HEK293 (cell line): ENCODE results near the gene MTPN.

Experiments
- YY1 ChIP-seq: fragments of 450-650 bp; formaldehyde crosslinking; IDR thresholded peaks from 2 replicates; pipeline ENCODE4 v1.5.1; 2018; ENCODE audit warnings: missing biosample characterization, missing genetic modification characterization
- ZIC2 ChIP-seq: fragments of 450-650 bp; formaldehyde crosslinking; IDR thresholded peaks from 2 replicates; pipeline ENCODE4 v1.5.1; 2016; ENCODE audit warnings: missing biosample characterization, missing genetic modification characterization
- ZNF274 ChIP-seq, 2 experiments: fragments of 200-500 bp in 1 of 2; fragments of 450-650 bp in 1 of 2; sonication (Bioruptor generic) in 1 of 2; formaldehyde crosslinking in 1 of 2; IDR thresholded peaks; 2 replicates each; pipeline versions ENCODE4 v1.5.1 to v1.6.1; 2014 to 2016; ENCODE audit warnings: borderline replicate concordance in 1 of 2, inconsistent platforms in 1 of 2, low read length in 1 of 2, missing biosample characterization in 1 of 2, missing genetic modification characterization in 1 of 2
- ZNF768 ChIP-seq: fragments of 450-650 bp; formaldehyde crosslinking; IDR thresholded peaks from 2 replicates; pipeline ENCODE4 v1.5.1; 2018; ENCODE audit warnings: missing biosample characterization, mild to moderate bottlenecking, missing genetic modification characterization
- TF ChIP-seq, protein P1 (sequence below): fragments of 450-650 bp; formaldehyde crosslinking; IDR thresholded peaks from 2 replicates; pipeline ENCODE4 v1.5.1; 2016; ENCODE audit warnings: missing biosample characterization, missing genetic modification characterization
- TF ChIP-seq, protein P2 (sequence below): fragments of 450-650 bp; formaldehyde crosslinking; optimal IDR thresholded peaks from 2 replicates; pipeline ENCODE3; 2016; ENCODE audit warnings: missing biosample characterization, mild to moderate bottlenecking, missing genetic modification characterization
- TF ChIP-seq, protein P3 (sequence below): fragments of 450-650 bp; formaldehyde crosslinking; IDR thresholded peaks from 2 replicates; pipeline ENCODE4 v1.5.1; 2016; ENCODE audit warnings: missing biosample characterization, missing genetic modification characterization

DNA sequence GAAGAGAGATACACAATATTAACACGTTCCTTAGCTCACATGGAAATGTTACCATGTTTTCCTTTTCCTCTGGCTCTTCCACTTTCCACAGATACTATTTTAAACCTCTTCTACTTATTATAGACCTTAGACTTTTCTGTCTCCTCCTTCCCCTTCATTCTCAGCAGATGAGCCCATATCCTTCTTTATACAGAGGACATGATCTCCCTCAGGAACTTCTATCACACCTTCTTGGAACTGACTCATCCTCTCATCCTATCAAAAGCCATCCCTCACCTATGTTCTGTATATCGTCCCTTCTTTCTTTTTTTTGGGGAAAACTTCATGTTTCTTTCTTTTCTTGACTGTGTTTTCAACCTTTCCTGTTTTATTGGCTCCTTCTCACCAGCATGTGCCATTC lies 20.8 kb downstream of the MTPN start:
- TF ChIP-seq, protein P1, sequence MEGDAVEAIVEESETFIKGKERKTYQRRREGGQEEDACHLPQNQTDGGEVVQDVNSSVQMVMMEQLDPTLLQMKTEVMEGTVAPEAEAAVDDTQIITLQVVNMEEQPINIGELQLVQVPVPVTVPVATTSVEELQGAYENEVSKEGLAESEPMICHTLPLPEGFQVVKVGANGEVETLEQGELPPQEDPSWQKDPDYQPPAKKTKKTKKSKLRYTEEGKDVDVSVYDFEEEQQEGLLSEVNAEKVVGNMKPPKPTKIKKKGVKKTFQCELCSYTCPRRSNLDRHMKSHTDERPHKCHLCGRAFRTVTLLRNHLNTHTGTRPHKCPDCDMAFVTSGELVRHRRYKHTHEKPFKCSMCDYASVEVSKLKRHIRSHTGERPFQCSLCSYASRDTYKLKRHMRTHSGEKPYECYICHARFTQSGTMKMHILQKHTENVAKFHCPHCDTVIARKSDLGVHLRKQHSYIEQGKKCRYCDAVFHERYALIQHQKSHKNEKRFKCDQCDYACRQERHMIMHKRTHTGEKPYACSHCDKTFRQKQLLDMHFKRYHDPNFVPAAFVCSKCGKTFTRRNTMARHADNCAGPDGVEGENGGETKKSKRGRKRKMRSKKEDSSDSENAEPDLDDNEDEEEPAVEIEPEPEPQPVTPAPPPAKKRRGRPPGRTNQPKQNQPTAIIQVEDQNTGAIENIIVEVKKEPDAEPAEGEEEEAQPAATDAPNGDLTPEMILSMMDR (tag by site-specific recombination), result no peak
- TF ChIP-seq ZNF768 (tag by site-specific recombination) (no peak), YY1 (no peak), ZIC2 (no peak), ZNF274 (IDR thresholded peaks at IDR 0.05; ENCODE audit: low read length) (no peak), ZNF274 (tag by site-specific recombination; IDR thresholded peaks at IDR 0.05; ENCODE audit: borderline replicate concordance) (no peak)
- TF ChIP-seq, protein P2, sequence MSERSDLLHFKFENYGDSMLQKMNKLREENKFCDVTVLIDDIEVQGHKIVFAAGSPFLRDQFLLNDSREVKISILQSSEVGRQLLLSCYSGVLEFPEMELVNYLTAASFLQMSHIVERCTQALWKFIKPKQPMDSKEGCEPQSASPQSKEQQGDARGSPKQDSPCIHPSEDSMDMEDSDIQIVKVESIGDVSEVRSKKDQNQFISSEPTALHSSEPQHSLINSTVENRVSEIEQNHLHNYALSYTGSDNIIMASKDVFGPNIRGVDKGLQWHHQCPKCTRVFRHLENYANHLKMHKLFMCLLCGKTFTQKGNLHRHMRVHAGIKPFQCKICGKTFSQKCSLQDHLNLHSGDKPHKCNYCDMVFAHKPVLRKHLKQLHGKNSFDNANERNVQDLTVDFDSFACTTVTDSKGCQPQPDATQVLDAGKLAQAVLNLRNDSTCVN (tag by site-specific recombination), result no peak
- TF ChIP-seq, protein P3, sequence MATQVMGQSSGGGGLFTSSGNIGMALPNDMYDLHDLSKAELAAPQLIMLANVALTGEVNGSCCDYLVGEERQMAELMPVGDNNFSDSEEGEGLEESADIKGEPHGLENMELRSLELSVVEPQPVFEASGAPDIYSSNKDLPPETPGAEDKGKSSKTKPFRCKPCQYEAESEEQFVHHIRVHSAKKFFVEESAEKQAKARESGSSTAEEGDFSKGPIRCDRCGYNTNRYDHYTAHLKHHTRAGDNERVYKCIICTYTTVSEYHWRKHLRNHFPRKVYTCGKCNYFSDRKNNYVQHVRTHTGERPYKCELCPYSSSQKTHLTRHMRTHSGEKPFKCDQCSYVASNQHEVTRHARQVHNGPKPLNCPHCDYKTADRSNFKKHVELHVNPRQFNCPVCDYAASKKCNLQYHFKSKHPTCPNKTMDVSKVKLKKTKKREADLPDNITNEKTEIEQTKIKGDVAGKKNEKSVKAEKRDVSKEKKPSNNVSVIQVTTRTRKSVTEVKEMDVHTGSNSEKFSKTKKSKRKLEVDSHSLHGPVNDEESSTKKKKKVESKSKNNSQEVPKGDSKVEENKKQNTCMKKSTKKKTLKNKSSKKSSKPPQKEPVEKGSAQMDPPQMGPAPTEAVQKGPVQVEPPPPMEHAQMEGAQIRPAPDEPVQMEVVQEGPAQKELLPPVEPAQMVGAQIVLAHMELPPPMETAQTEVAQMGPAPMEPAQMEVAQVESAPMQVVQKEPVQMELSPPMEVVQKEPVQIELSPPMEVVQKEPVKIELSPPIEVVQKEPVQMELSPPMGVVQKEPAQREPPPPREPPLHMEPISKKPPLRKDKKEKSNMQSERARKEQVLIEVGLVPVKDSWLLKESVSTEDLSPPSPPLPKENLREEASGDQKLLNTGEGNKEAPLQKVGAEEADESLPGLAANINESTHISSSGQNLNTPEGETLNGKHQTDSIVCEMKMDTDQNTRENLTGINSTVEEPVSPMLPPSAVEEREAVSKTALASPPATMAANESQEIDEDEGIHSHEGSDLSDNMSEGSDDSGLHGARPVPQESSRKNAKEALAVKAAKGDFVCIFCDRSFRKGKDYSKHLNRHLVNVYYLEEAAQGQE, result no peak
